GM21390 (cell line): Measurements from ENCODE around the gene SYNE3.

ENCODE experiments used
- ATAC-seq: cut with Tn5 transposase; IDR thresholded peaks from one replicate; pipeline ENCODE4 v1.9.1; 2021; ENCODE audit not compliant: unreplicated experiment

Gene SYNE3

DNA sequence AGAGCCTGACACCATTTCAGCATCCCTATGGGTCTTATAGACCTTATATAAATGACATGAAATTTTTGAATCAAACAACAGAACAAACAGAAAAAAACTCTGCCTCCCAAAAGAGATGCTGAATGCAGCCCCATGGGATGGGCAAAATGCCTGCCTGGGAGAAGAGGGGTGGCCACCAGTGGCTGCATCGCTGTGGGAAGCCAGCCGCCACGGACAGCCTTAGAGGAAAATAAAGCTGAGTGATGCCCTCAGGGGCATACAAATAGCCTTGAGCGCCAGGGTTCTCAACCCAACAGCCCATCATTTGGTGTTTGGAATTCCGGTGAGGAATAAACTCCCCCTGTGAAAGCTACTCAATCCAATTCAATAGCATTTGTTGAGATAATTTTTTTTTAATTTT, 22.9 kb downstream of the SYNE3 start:
- ATAC-seq, result no peak

DNA sequence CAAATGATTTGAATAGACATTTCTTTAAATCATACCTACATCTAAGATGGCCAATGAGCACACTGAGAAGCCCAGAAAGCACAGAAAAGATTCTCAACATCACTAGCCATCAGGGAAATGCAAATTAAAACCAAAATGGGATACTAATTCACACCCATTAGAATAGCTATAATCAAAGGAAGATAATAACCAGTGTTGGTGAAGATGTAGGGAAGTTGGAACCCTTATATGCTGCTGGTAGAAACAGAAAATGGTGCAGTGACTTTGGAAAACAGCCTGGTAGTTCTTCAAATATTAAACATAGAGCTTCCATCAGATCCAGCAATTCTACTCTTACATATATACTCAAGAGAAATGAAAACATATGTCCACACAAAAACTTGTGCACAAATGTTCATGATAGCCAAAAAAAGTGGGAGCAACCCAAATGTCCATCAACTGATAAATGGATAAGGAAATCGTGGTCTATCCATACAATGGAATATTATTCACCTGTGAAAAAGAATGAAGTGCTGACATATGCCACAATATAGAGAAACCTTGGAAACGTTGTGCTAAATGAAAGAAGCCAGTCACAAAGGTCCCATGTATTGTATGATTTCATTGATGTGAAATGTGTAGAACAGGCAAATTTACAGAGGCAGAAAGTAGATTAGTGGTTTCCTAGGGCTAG, 24.4 kb downstream of the SYNE3 start:
- ATAC-seq, result no peak

DNA sequence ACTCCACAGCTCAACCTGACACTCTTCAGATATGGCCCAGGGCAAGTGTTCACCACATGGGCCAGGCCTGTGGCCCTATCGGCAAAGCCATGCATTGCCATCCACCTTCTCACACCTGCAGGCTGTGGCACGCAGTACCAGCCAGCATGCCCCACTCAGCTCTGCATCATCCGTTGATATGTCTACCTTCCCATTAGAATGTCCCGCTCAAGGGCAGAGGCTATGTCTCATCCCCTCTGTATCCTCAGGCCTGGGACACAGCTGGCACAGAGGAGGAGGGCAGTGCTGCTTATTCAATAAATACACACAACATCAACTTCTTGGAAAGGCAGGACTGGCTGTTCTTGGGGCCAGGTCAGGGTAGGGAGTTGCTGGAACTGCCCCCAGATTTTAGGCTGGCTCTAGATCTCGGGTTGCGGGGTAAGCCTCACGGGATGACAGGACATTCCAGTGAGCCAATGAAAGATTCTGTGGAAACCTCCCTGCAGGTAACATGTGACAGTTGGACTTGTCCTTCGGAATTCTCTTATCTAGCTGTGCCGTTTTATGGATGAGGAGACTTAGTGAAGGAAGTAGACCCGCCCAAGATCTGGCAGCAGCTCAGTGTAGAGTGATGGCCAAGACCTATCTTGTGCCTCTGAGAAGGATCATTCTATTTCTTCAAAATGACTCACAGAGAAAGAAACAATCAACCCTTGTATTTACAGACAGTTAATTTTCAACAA, 25.6 kb downstream of the SYNE3 start:
- ATAC-seq, result no peak

DNA sequence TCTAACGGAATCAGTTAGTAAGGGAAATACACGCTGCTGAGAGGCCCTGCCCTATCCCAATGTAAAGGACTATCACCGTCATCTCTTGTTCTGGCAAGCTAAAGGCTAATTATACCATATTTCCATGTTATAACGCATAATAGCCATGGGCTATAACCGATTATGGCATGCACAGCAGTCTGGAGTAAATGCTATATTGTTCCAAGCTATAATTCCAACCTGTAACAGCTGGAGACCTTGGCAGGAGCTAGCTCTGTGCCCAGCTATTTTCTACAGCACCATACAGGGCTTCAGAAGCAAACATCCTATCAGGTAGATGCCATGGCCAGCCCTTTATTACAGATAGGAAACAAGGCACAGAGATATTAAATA, 26.3 kb downstream of the SYNE3 start:
- ATAC-seq, result no peak

DNA sequence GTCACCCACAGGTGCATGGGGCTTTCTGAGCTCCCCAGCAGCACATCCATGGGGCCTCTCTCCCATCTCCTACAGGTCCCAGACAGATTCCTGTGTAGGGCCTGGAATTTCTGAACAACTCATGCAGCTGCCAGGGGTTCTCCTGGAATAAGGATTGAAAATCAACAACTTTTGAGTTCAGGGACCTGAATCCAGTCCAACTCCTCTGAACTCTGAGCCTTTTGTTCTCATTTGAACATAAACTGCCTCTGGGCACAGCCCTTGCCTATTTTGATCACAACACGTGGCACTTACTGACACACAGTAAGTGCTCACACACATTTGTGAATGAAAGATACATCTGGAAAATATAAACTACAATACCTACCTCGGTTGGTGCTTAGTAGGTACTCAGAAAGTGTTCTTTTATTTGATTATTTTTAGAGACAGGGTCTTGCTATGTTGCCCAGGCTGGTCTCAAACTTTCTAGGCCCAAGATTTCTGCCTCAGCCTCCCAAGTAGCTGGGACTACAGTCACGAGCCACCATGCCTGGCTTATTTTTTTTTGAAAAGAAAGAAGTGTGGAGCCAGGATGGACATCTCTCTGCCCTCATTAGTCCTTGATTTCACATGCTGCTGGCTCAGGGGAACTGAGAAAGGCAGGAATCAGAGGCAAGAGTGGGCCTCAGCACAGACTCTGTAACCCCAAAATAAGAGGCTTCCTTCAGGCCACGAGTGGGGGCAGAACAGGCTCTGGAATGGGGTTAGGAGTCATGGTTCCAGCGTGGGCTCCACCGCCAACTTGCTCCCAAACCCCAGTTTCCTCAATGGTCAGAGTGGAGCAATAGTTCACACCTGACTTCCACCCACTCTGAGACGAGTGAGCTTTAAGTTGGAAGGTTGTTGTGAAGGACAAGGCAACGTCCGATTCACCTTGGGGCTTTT, 27.0 kb downstream of the SYNE3 start:
- ATAC-seq, result no peak

DNA sequence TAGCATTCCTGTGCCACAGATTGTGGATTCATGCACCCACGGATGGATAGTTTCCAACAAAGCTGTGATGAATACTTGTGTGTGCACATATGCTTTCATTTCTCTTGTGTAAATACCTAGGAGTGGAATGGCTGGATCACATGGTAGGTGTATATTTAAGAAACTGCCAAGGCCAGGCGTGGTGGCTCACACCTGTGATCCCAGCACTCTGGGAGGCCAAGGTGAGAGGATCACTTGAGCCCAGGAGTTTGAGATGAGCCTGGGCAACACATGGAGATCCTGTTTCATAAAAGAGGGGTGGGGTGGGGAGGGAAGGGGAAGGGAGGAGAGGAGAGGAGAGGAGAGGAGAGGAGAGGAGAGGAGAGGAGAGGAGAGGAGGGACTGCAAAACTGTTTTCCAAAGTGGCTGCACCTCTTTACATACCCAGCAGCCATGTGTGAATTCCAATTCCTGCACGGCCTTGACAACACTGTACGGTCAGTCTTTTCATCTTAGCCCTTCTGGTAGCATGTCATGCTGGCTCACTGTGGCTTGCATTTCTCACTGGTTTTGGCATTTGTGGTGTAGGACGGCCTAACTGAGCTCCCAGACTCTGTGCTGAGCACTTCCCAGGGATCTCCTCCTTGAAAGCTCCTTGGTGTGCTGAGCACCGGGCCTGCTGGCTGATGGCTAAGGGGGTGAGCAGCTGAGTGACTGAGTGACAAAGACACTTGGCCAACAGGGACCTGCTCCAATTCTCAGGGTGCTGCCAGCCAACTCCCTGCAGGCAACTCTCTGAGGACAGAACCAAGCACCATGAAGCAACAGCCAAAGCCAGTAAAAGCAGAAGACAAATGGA, 27.9 kb downstream of the SYNE3 start:
- ATAC-seq, result no peak

DNA sequence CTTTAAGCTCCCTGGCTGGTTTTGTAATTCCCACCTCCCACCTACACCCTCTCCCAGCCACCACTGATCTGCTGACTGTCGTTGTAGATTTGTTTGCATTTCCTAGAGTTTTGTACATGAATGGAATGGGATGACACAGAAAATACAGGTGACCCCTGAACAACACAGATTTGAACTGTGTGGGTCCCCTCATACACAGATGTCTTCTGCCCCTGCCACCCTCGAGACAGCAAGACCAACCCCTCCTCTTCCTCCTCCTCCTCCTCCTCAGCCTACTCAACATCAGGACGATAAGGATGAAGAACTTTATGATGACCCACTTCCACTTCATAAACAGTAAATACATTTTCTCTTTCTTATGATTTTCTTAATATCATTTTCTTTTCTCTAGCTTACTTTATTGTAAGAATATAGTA, 28.8 kb downstream of the SYNE3 start:
- no peak for ATAC-seq

DNA sequence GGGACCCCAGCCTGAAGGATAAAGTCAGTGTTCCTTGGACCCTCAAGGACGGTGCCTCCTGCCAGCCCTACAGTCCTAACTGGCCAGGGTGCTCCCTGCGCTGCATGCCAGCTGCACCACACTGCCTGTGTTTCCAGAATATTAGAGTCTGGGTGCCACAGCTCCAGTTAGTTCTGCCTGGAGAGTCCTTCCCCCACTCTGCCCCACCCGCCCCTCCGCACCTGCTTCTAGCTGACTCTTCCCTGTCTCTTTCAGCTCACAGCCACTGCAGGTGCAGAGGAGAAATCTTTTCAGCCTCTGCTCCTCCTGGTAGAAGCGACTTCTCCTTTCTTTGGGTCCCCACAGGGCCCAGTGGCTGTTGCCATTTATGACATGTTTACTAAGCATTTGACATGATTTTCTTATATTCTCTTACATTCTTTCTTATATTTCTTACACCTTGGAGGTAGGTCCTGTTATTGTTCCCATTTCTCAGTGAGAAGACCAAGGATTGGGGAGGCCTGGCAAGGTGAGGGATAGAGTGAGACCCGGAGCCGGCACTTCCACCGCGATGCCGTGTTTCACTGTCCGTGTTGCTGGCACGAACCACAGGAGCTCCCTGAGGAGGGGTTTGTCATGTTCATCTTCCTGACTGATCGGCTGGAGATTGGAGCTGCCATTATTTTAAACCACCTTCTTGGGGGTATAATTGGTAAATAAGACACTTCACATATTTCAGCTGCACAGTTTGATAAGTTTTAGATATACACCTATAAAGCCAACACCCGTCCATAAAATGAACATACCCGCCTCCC, 29.4 kb downstream of the SYNE3 start:
- no peak for ATAC-seq

DNA sequence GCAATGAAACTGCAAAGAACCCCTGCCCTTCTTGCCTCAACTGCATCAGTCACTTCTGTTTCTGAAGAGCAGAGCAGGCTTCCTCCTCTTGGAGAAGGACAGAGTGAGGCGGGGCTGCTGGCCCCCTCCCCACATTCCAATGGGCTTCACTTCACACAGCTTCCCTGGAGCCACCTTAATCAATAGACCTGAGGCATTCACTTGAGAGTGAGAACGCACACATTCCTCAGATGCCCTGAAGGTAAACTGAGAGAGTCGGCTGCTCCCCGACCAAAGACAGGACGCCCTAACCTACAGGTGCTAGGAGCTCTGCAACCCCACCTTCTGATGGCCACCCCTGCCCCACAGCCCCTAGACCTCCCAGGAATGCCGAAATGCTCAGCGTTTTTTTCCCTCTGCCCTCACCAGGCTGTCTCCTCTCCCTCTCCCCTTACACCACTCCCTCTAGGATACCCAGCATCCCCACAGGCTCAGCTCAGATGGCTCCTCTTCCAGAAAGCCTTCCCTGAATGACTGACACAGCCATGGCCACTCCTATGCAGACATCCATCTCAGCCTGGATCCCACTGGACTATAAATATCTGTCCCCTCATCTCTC, 31.1 kb downstream of the SYNE3 start:
- no peak for ATAC-seq

DNA sequence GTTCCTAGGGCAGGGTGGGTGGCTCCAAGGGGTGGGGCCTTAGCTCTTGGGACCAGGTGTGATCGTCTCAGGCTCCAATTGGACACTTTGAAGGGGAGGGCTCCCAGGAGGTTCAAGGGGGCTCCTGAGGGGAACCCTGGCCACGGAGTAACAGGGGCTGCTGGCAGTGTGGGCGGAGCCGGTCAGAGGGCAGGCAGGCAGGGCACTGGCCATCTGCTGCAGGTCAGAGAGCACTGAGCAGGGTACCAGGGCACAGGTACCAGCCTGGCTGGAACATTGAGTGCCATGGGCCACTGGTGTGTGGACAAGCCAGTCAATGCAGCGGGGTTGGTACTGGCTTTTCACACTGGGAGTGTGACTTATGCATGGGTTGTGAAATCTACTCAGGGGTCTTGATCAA, 32.2 kb downstream of the SYNE3 start:
- no peak for ATAC-seq

DNA sequence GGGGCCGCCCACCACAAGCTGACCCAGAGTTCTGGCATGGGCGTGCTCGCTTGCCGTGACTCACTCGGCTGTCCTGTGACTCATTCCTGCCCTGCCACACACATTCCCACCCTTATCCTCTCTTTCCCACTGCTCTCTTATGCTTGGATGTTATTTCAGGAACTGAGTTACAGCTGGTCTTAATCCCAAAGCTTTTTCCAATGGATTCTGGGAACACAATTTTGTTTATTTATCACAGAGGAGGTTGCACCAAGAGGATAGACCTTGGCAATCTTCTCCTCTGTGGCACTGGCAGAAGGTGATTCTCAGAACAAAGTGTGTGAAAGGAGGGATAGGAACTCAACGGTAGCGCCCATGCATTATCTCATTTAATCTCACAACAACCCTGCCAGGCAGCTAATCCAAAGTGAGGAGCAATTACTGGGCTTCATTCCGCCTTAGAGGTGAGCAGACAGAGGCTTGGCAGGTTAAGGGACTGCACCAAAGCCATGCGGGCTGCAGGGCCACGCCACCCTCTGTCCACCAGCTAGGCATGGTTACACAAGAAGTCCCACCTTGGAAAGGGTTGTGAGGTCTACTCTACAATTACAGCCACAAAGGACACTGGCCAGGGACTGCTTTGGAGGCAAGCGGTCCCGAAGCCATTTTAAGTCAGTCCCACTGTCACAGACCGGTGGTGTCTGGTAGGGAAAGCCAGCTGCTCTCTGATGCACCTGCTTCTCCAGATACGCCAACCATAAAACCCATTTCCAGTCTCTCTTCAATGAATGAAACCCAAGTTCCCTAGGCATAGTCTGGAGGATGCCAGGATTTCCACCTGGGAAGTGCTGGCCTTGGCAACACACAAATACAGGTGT, 32.9 kb downstream of the SYNE3 start:
- no peak for ATAC-seq

DNA sequence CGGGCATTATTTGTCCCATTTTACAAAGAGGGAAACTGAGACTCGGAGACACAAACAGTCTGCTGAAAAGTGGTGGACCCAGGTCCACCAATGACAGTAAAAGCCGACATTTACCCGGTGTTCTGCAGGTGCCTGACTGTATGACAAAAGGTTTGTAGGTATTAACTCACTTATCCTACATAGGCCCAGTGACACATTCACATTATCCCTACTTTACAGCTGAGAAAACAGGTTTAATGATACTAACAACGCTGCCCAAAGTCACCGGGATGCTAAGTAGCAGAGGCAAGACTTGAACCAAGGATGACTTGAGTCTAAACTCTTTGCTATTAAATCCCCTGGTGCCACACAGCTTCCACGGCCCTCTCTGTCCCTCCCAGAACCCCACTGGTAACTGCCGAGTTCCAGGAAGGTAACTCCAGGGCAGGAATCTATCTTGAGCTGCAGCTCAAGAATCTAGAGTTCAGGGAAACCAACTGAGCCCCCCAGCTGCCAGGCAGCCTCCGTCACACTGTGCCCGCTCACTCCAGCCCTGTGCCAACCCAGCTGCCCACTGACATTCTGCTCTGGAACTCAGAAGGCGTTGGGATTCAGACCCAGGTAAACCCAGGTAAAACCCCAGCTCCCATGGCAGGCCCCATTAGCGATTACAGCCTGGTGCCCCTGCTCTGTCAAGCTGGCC, 33.7 kb downstream of the SYNE3 start:
- ATAC-seq, result no peak

DNA sequence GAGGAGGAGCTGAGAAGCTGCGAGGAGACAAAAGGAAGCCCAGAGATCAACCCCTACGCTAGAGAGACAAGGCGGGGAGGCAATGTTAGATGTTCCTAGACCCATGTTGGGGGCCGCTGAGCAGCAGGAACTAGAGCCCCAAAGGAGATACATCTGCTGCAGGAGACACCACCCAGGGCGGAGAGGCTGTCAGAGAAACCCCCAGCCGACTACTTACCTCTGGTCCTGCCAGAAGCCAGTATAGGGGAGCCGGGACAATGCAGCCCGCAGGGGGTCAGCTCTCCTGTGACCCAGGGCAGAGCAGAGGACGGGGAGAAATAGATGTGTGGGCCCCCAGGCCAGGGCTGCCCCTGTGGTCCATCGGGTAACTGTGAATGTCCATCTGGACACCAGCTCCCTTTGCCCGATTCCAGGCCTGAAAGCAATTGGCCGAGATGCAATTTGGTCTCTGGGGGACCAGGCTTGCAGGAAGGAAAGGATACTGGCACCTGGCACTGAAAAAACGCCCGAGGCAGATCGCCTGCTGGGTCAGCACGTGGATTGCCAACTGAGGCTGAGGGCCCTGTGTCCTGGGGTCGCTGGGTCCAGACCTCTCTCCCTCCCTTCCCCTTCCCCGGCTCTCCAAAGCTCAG, 34.9 kb downstream of the SYNE3 start:
- ATAC-seq, result no peak

DNA sequence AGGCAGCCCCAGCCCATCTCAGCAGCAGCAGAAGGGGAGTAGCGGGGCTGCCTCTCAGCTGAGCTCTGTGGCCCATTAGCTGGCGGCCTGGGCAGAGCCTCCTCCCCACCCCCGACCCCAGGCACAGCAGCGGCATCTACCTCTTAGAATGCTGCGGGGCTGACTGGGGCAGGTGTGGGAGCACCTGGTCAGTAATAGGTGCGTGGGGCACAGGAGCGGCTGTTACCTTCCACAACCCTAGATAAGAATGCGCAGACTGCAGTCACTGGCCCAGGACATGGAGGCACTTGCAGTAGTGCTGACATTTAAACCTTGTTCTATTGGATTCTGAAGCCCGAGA, 35.6 kb downstream of the SYNE3 start:
- no peak for ATAC-seq

DNA sequence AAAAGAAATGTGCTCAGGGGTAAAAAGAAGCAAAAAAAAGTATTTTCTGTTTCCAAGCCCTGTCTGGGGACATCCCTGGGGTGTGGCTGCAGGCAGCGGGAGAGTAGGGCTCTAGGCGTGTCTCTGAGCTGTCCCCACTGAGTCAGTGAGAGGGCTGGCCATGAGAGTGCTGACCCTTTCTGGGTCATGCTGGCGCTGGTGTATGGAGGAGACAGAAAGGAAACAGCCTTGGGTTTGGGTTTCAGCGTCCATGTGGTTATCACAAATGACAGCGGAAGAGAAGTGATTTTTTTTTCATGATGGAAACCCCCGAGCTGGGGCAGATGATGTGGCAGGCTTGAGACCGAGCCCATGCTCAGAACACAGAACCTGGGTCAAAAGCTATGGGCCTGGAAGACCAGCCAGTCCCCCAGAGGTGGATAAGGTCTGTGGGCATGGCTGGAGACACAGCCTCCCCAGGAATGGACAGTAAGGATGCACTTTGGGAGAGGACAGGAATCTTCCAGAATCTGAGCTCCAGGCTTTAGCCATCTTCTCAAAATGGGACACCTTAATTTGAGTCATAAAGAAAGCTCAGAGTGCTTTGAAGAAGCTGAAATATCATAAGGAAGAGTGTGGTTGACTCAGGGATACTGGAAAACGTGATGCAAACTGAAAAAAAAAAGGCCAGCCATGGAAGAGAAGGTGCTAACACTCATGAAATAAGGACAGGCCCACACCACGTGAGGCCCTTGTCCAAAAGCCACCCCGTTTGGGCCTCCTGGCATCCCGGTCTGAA, 36.2 kb downstream of the SYNE3 start:
- ATAC-seq, result no peak

DNA sequence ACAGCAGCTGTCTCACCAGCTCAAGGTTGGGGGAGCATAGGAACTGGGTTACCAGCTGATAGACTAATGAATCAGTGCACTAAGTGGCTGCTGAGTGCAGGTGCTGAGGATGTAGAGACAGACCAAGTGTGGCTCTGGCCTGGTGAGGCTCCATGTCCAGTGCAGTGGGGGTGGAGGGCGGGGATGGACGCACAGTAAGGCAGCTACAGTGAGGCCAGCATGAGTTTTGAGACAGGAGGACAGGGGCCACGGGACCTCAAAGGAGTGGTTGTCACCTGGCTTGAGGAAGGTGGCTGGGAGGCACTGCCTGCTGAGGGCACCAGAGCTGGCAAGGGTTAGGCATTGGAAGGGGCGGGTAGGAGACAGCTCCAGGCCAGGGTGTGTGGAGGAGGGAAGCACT, 37.0 kb downstream of the SYNE3 start:
- ATAC-seq, result no peak

DNA sequence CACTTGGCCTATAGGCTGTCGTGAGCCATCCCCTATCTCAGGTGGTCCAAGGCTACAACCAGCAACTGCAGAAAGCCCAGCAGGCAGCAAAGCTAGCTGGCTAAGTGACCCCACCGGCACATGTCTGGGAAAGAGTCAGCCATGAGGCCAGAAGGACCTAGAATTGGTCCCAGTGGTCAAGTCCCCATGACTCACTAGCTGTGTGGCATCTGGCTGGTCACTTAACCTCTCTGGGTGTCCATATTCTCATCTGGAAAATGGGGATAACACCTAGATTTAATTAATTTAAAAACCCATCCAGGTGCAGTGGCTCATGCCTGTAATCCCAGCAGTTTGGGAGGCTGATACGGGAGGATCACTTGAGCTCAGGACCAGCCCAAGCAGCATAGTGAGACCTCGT, 37.6 kb downstream of the SYNE3 start:
- ATAC-seq, result no peak
